Endodermal cell (in vitro differentiated cells): ENCODE measurements around the gene IRGQ. TPM values are rescaled to one million over a fixed set of nuclear protein-coding genes. Genes with fewer than 3 reads are reported as not detected.

ENCODE experiments used
- DNase-seq: peaks from one replicate; pipeline ENCODE4 v3.0.0-alpha.2; 2017
- H3K27ac ChIP-seq: 2 replicates; pipeline ENCODE4 v1.5.1; 2013; ENCODE audit warnings: mild to moderate bottlenecking, low read depth, low read length, moderate library complexity
- H3K27me3 ChIP-seq: 2 replicates; pipeline ENCODE4 v1.6.1; 2013; ENCODE audit warnings: mild to moderate bottlenecking, low read length, moderate library complexity; ENCODE audit not compliant: insufficient read depth, control insufficient read depth, poor library complexity, severe bottlenecking
- H3K36me3 ChIP-seq: 2 replicates; pipeline ENCODE4 v1.7.0; 2013; ENCODE audit warnings: mild to moderate bottlenecking, low read length, moderate library complexity; ENCODE audit not compliant: control insufficient read depth, insufficient read depth
- H3K4me1 ChIP-seq: one replicate; pipeline ENCODE4 v1.7.0; 2013; ENCODE audit warnings: low read length; ENCODE audit not compliant: control insufficient read depth, insufficient read depth
- H3K4me3 ChIP-seq: 2 replicates; pipeline ENCODE4 v1.5.1; 2013; ENCODE audit warnings: mild to moderate bottlenecking, low read length, moderate library complexity
- H3K9ac ChIP-seq: 2 replicates; pipeline ENCODE4 v1.6.1; 2013; ENCODE audit warnings: mild to moderate bottlenecking, low read length, moderate library complexity; ENCODE audit not compliant: poor library complexity, severe bottlenecking; ENCODE audit errors: extremely low read depth
- H3K9me3 ChIP-seq: 2 replicates; pipeline ENCODE4 v1.6.1; 2013; ENCODE audit warnings: mild to moderate bottlenecking, low read length, moderate library complexity; ENCODE audit not compliant: control insufficient read depth
- H3K27ac Mint-ChIP-seq: 2 replicates; pipeline ENCODE4 v1.8.0; 2020; ENCODE audit warnings: mixed read lengths
- H3K27me3 Mint-ChIP-seq: 2 replicates; pipeline ENCODE4 v1.8.0; 2021; ENCODE audit warnings: mild to moderate bottlenecking, mixed read lengths; ENCODE audit not compliant: insufficient read depth
- H3K36me3 Mint-ChIP-seq: 2 replicates; pipeline ENCODE4 v1.8.0; 2020; ENCODE audit warnings: low read depth, mixed read lengths
- H3K4me1 Mint-ChIP-seq: 2 replicates; pipeline ENCODE4 v1.8.0; 2020; ENCODE audit warnings: mixed read lengths
- H3K4me3 Mint-ChIP-seq: 2 replicates; pipeline ENCODE4 v1.8.0; 2020; ENCODE audit warnings: mild to moderate bottlenecking, moderate library complexity, mixed read lengths
- H3K9me3 Mint-ChIP-seq: 2 replicates; pipeline ENCODE4 v1.8.0; 2020; ENCODE audit warnings: mild to moderate bottlenecking, mixed read lengths
- WGBS, 2 experiments: methylation state at CpG; one replicate each; pipeline versions ENCODE4 v1.1.5 to v1.1.7; 2013; ENCODE audit warnings: missing lambda C conversion rate in 2 of 2, mixed read lengths in 1 of 2; ENCODE audit not compliant: insufficient coverage in 1 of 2, insufficient read length in 1 of 2; 5-methylcytosine and 5-hydroxymethylcytosine counted together
- total RNA-seq, 2 donors: library from RNA; stranded (reverse); fragmentation: NEBNext Ultra II Directional in 1 of 2; extraction: Animal tissue kit (Norgen Biotek cat#: 25700) in 1 of 2; gene quantifications; 2 replicates in 1 of 2; 3 replicates in 1 of 2; pipeline ENCODE4 v1.2.1, GENCODE V29; 2021
- TF ChIP-seq, protein P1 (sequence below): fragments of 200-600 bp; sonication (generic); conservative IDR thresholded peaks from 2 replicates; pipeline ENCODE4 v1.5.0; 2021; ENCODE audit warnings: antibody characterized with exemption, mild to moderate bottlenecking

The IRGQ gene
- total RNA-seq, 2 donors from 2014 or later, result 39.7 to 46.0 TPM

DNA sequence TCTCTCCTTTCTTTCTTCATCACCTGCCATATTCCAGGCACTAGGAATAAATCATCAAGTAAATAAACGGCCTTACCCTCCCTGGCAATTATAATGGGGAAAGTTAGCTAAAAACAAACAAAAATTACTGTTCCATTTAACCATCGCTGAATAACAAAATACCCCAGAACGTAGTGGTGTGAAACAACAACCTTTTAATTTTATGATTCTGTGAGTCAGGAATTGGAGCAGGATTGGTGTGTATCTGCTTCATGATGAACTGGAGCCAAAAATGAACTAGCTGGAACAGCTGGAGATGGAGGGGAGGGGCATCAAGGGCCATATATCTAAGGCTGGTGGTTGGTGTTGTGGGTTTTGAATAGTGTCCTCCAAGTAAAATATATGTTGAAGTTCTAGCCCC is 47.4 kb upstream of the IRGQ start:
- DNase-seq, result no peak
- TF ChIP-seq, protein P1, sequence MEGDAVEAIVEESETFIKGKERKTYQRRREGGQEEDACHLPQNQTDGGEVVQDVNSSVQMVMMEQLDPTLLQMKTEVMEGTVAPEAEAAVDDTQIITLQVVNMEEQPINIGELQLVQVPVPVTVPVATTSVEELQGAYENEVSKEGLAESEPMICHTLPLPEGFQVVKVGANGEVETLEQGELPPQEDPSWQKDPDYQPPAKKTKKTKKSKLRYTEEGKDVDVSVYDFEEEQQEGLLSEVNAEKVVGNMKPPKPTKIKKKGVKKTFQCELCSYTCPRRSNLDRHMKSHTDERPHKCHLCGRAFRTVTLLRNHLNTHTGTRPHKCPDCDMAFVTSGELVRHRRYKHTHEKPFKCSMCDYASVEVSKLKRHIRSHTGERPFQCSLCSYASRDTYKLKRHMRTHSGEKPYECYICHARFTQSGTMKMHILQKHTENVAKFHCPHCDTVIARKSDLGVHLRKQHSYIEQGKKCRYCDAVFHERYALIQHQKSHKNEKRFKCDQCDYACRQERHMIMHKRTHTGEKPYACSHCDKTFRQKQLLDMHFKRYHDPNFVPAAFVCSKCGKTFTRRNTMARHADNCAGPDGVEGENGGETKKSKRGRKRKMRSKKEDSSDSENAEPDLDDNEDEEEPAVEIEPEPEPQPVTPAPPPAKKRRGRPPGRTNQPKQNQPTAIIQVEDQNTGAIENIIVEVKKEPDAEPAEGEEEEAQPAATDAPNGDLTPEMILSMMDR, result no peak
- Mint-ChIP-seq H3K27me3 (peaks cover 62% of the 10 kb centered on the region), H3K9me3 (peaks cover 24% of the 10 kb centered on the region), H3K36me3 (peaks cover 21% of the 10 kb centered on the region), H3K4me1 (peaks cover 5% of the 10 kb centered on the region), H3K27ac (no peak overlapping the region), H3K4me3 (no peak overlapping the region)
- H3K4me3 ChIP-seq, result no peak overlapping the region
- peaks cover 27% of the 10 kb centered on the region for H3K27me3 ChIP-seq
- peaks cover 10% of the 10 kb centered on the region for H3K9me3 ChIP-seq
- H3K36me3 ChIP-seq, result peaks cover 9% of the 10 kb centered on the region
- no peak overlapping the region for H3K27ac ChIP-seq
- no peaks in the 10 kb centered on the region for H3K4me1 ChIP-seq
- 92 to 94% methylated on average over 2 to 3 of the region's 3 CpGs for WGBS, 2 experiments
- H3K9ac ChIP-seq, result no peak overlapping the region

DNA sequence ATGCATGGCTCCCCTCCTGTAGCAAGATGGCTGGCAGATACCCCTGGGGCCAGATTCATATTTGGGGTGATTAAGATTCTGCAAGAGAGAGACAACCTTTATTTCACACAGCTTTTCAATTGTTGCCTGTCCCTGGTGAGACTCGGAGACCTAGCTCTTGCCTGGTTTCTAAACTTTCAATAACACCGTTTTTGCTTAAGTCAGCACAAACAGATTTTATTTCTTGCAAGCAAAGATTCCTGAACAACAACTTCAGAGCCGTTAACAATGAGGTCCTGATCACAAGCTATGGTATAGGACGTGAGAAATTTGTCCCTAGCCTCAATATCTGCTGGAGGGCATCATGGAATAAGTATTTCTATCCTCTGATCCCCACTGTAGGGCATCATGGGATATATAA is 46.6 kb upstream of the IRGQ start:
- 84 to 86% methylated on average over 4 of the region's 4 CpGs for WGBS, 2 experiments
- H3K27me3 Mint-ChIP-seq, result peaks cover 70% of the 10 kb centered on the region
- no peak for DNase-seq
- H3K36me3 Mint-ChIP-seq, result peaks cover 13% of the 10 kb centered on the region
- no peak overlapping the region for H3K4me3 Mint-ChIP-seq
- peaks cover 35% of the 10 kb centered on the region for H3K27me3 ChIP-seq
- H3K4me3 ChIP-seq, result no peak overlapping the region
- TF ChIP-seq, protein P1, result no peak
- H3K9me3 ChIP-seq, result peaks cover 6% of the 10 kb centered on the region
- H3K27ac Mint-ChIP-seq, result no peak overlapping the region
- H3K36me3 ChIP-seq, result peaks cover 4% of the 10 kb centered on the region
- H3K9ac ChIP-seq, result no peak overlapping the region
- H3K4me1 ChIP-seq, result no peaks in the 10 kb centered on the region
- H3K4me1 Mint-ChIP-seq, result peaks cover 5% of the 10 kb centered on the region
- no peak overlapping the region for H3K27ac ChIP-seq
- peaks cover 19% of the 10 kb centered on the region for H3K9me3 Mint-ChIP-seq

DNA sequence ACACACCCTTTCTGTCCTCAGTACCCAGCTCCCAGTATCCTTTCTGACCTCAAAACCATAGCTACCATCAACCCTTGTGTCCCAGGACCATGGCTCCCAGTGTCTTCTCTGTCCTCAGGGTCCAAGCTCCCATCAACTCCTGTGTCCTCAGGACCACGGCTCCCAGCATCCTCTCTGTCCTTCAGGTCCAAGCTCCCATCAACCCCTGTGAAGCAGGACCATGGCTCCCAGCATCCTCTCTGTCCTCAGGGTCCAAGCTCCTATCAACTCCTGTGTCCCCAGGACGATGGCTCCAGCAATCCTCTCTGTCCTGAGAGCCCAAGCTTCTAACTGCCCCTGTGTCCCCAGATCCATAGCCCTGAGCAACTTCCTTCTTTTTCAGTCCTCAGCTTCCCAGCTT is 45.4 kb upstream of the IRGQ start:
- no peak overlapping the region for H3K27ac ChIP-seq
- H3K9me3 Mint-ChIP-seq, result peaks cover 7% of the 10 kb centered on the region
- H3K4me3 Mint-ChIP-seq, result peak overlapping the region; percentile 63
- H3K9ac ChIP-seq, result no peak overlapping the region
- no peak overlapping the region for H3K4me3 ChIP-seq
- no peak overlapping the region for H3K27ac Mint-ChIP-seq
- no peaks in the 10 kb centered on the region for H3K4me1 ChIP-seq
- 78% methylated on average over 2 of the region's 2 CpGs; no CpG with 5 or more reads in 1 of the 2 experiments for WGBS, 2 experiments
- no peak for DNase-seq
- H3K9me3 ChIP-seq, result no peaks in the 10 kb centered on the region
- H3K36me3 ChIP-seq, result no peaks in the 10 kb centered on the region
- peaks cover 3% of the 10 kb centered on the region for H3K36me3 Mint-ChIP-seq
- peaks cover 43% of the 10 kb centered on the region for H3K27me3 ChIP-seq
- TF ChIP-seq, protein P1, result no peak
- H3K27me3 Mint-ChIP-seq, result peaks cover 76% of the 10 kb centered on the region
- H3K4me1 Mint-ChIP-seq, result peaks cover 5% of the 10 kb centered on the region
